OCI-LY1 (cell line): Measurements from ENCODE around the gene WDFY4.

Source experiments
- H2AFZ ChIP-seq: fragments of 200-600 bp; sonication (generic), shearing (Covaris generic); 2 replicates; pipeline ENCODE4 v1.6.0; 2014; ENCODE audit warnings: antibody characterized with exemption, mild to moderate bottlenecking, low read length
- H3F3A ChIP-seq: fragments of 200-600 bp; sonication (generic), shearing (Covaris generic); 2 replicates; pipeline ENCODE4 v1.6.0; 2014; ENCODE audit warnings: mild to moderate bottlenecking, antibody characterized with exemption, low read length, moderate library complexity; ENCODE audit not compliant: insufficient read depth
- H3K27ac ChIP-seq: fragments of 200-600 bp; sonication (generic); 2 replicates; pipeline ENCODE4 v1.5.1; 2014; ENCODE audit warnings: low read length, mixed run types, mild to moderate bottlenecking, low read depth; ENCODE audit not compliant: poor library complexity, severe bottlenecking
- H3K27me3 ChIP-seq: fragments of 200-600 bp; sonication (generic); 2 replicates; pipeline ENCODE4 v1.6.0; 2014; ENCODE audit warnings: antibody characterized with exemption, mild to moderate bottlenecking, low read length, moderate library complexity; ENCODE audit not compliant: insufficient read depth
- H3K36me3 ChIP-seq: fragments of 200-600 bp; sonication (generic); 2 replicates; pipeline ENCODE4 v1.6.1; 2014; ENCODE audit warnings: mild to moderate bottlenecking, antibody characterized with exemption, low read length, moderate library complexity, mixed read lengths; ENCODE audit not compliant: insufficient read depth
- H3K4me1 ChIP-seq: fragments of 200-600 bp; sonication (generic); 2 replicates; pipeline ENCODE4 v1.5.1; 2014; ENCODE audit warnings: mild to moderate bottlenecking, low read length, moderate library complexity; ENCODE audit not compliant: insufficient read depth, severe bottlenecking
- H3K4me2 ChIP-seq: fragments of 200-600 bp; sonication (generic), shearing (Covaris generic); 2 replicates; pipeline ENCODE4 v1.6.1; 2014; ENCODE audit warnings: low read length
- H3K4me3 ChIP-seq: fragments of 200-600 bp; sonication (generic); 2 replicates; pipeline ENCODE4 v1.5.1; 2014; ENCODE audit warnings: low read length, low read depth, mild to moderate bottlenecking, mixed read lengths; ENCODE audit not compliant: poor library complexity, severe bottlenecking
- H3K79me2 ChIP-seq: fragments of 200-600 bp; shearing (Covaris generic); 2 replicates; pipeline ENCODE4 v1.6.1; 2016; ENCODE audit warnings: mixed run types, low read length, mixed read lengths; ENCODE audit not compliant: insufficient read depth
- H3K9ac ChIP-seq: fragments of 200-600 bp; sonication (generic), shearing (Covaris generic); 2 replicates; pipeline ENCODE4 v1.6.1; 2014; ENCODE audit warnings: mild to moderate bottlenecking, low read length, mixed read lengths
- H3K9me2 ChIP-seq: fragments of 200-600 bp; sonication (generic), shearing (Covaris generic); 2 replicates; pipeline ENCODE4 v1.6.1; 2014; ENCODE audit warnings: low read depth, mild to moderate bottlenecking, low read length, mixed read lengths
- H3K9me3 ChIP-seq: fragments of 200-600 bp; shearing (Covaris generic); 2 replicates; pipeline ENCODE4 v1.6.1; 2014; ENCODE audit warnings: low read length, mixed read lengths
- H4K20me1 ChIP-seq: fragments of 200-600 bp; sonication (generic), shearing (Covaris generic); 2 replicates; pipeline ENCODE4 v1.6.0; 2016; ENCODE audit warnings: mild to moderate bottlenecking, low read length; ENCODE audit not compliant: insufficient read depth
- EZH2 ChIP-seq: fragments of 200-600 bp; sonication (generic), shearing (Covaris generic); IDR thresholded peaks from 2 replicates; pipeline ENCODE4 v1.8.0; 2017; ENCODE audit warnings: borderline replicate concordance, mixed run types, mild to moderate bottlenecking, antibody characterized with exemption, low read length, moderate library complexity, mixed read lengths
- TF ChIP-seq, protein P1 (sequence below): fragments of 200-600 bp; sonication (generic), shearing (Covaris generic); IDR thresholded peaks from 2 replicates; pipeline ENCODE4 v1.5.1; 2017; ENCODE audit warnings: mild to moderate bottlenecking, antibody characterized with exemption, low read length, moderate library complexity, mixed read lengths

WDFY4 gene

GRCh38 chr10:48636901-48637300 is 47.8 kb upstream of the WDFY4 start:
- no peak for TF ChIP-seq EZH2
- H4K20me1 ChIP-seq: no peaks in the 10 kb centered on the region
- H3K79me2 ChIP-seq: no peaks in the 10 kb centered on the region
- H3K36me3 ChIP-seq: no peaks in the 10 kb centered on the region
- H3K9me2 ChIP-seq: no peaks in the 10 kb centered on the region
- H2AFZ ChIP-seq: no peak overlapping the region
- H3K9me3 ChIP-seq: no peaks in the 10 kb centered on the region
- H3K27ac ChIP-seq: no peak overlapping the region
- no peak overlapping the region for H3K9ac ChIP-seq
- H3K4me1 ChIP-seq: peaks cover 9% of the 10 kb centered on the region
- no peaks in the 10 kb centered on the region for H3K27me3 ChIP-seq
- H3K4me3 ChIP-seq: no peak overlapping the region
- no peaks in the 10 kb centered on the region for H3F3A ChIP-seq
- no peak overlapping the region for H3K4me2 ChIP-seq

DNA sequence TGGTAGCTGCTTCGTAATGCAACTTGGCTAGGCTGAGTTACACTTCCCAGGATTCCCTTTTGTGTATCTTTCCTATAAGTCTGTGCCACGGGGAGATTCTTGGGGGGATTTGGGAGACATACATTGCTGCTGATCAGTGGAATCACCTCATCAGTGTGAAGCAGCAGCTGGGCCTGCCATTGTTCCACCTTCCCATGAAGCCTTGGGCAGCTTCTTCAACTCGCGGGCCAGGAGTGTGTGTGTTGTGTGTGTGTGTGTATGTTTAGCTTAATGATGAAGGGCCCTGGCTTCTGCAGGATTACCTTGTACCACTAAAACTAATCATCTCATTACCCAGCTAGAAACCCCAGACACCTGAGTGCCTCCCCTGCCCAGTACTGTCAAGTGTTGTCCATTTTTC is 46.5 kb upstream of the WDFY4 start:
- Histone ChIP-seq H3F3A (no peaks in the 10 kb centered on the region), H3K27ac (no peak overlapping the region), H3K9ac (no peak overlapping the region), H3K27me3 (no peaks in the 10 kb centered on the region), H3K9me3 (no peaks in the 10 kb centered on the region), H4K20me1 (no peaks in the 10 kb centered on the region), H3K4me2 (no peak overlapping the region), H3K4me1 (peaks cover 9% of the 10 kb centered on the region), H3K4me3 (no peak overlapping the region), H3K9me2 (no peaks in the 10 kb centered on the region), H2AFZ (no peak overlapping the region), H3K36me3 (no peaks in the 10 kb centered on the region), H3K79me2 (no peaks in the 10 kb centered on the region)
- TF ChIP-seq, protein P1, sequence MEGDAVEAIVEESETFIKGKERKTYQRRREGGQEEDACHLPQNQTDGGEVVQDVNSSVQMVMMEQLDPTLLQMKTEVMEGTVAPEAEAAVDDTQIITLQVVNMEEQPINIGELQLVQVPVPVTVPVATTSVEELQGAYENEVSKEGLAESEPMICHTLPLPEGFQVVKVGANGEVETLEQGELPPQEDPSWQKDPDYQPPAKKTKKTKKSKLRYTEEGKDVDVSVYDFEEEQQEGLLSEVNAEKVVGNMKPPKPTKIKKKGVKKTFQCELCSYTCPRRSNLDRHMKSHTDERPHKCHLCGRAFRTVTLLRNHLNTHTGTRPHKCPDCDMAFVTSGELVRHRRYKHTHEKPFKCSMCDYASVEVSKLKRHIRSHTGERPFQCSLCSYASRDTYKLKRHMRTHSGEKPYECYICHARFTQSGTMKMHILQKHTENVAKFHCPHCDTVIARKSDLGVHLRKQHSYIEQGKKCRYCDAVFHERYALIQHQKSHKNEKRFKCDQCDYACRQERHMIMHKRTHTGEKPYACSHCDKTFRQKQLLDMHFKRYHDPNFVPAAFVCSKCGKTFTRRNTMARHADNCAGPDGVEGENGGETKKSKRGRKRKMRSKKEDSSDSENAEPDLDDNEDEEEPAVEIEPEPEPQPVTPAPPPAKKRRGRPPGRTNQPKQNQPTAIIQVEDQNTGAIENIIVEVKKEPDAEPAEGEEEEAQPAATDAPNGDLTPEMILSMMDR: no peak
- no peak for TF ChIP-seq EZH2

GRCh38 chr10:48638739-48639527 is 45.7 kb upstream of the WDFY4 start:
- H3K4me3 ChIP-seq: no peak overlapping the region
- H3K27me3 ChIP-seq: no peaks in the 10 kb centered on the region
- no peaks in the 10 kb centered on the region for H3K9me3 ChIP-seq
- peaks cover 8% of the 10 kb centered on the region for H3K4me1 ChIP-seq
- no peak overlapping the region for H3K27ac ChIP-seq
- no peak overlapping the region for H3K9ac ChIP-seq
- no peaks in the 10 kb centered on the region for H4K20me1 ChIP-seq
- no peaks in the 10 kb centered on the region for H3K36me3 ChIP-seq
- no peak for TF ChIP-seq EZH2
- no peaks in the 10 kb centered on the region for H3K9me2 ChIP-seq
- H3F3A ChIP-seq: no peaks in the 10 kb centered on the region
- no peaks in the 10 kb centered on the region for H3K79me2 ChIP-seq
- H2AFZ ChIP-seq: no peak overlapping the region
- no peak overlapping the region for H3K4me2 ChIP-seq

DNA sequence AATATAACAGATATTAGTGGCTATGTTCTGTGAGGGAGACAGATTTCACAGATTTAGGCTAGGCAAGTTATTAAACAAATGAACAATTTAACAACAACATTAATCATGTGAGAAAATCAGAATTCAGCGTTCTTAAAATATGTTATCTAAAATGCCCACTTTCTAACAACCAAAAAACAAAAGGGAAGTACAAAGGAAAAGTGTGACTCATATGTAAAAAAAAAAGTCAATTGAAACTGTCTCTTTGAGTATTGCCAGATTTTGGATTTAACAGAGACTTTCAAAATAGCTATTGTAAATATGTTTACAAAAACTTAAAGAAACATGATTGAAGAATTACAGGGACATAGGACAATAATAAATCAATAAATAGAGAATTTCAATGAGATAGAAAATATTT is 45.0 kb upstream of the WDFY4 start:
- H3K79me2 ChIP-seq: no peaks in the 10 kb centered on the region
- H3K4me2 ChIP-seq: no peak overlapping the region

More for the DNA sequence above, 45.0 kb upstream of the WDFY4 start:
- no peak overlapping the region for H3K4me3 ChIP-seq
- H2AFZ ChIP-seq: no peak overlapping the region
- H3K9me2 ChIP-seq: no peaks in the 10 kb centered on the region
- TF ChIP-seq, protein P1: no peak
- TF ChIP-seq EZH2: no peak
- peaks cover under 1% of the 10 kb centered on the region for H3K4me1 ChIP-seq
- H3K27ac ChIP-seq: no peak overlapping the region
- H3K9ac ChIP-seq: no peak overlapping the region
- H3F3A ChIP-seq: no peaks in the 10 kb centered on the region
- H4K20me1 ChIP-seq: no peaks in the 10 kb centered on the region
- no peaks in the 10 kb centered on the region for H3K36me3 ChIP-seq
- H3K27me3 ChIP-seq: no peaks in the 10 kb centered on the region
- H3K9me3 ChIP-seq: no peaks in the 10 kb centered on the region
